Keratinocyte (primary cell): ENCODE data around the gene HYAL2. TPM values are rescaled to one million over a fixed set of nuclear protein-coding genes. Genes with fewer than 3 reads are reported as not detected.

Experiments used
- DNase-seq: peaks from one replicate; pipeline ENCODE4 v3.0.0-alpha.2; 2011; ENCODE audit warnings: low read depth, missing footprints, low spot score
- FAIRE-seq: peaks from 2 replicates; lab custom pipeline; 2011; peaks lifted over from hg19 to GRCh38; lab: Jason Lieb, UNC
- H2AFZ ChIP-seq: 2 replicates; pipeline ENCODE4 v1.6.0; 2012; ENCODE audit warnings: low read length, control low read depth, inconsistent platforms; ENCODE audit not compliant: control insufficient read depth
- H3K27ac ChIP-seq: 2 replicates; pipeline ENCODE4 v1.5.1; 2011; ENCODE audit warnings: low read length; ENCODE audit not compliant: control insufficient read depth, insufficient read depth
- H3K27me3 ChIP-seq: 3 replicates; pipeline ENCODE4 v1.6.0; 2011; ENCODE audit warnings: low read length; ENCODE audit not compliant: control insufficient read depth, insufficient read depth; ENCODE audit errors: extremely low read depth
- H3K36me3 ChIP-seq, 2 experiments: 2 replicates in 1 of 2; 3 replicates in 1 of 2; pipeline ENCODE4 v1.5.1; 2011; ENCODE audit warnings: low read length in 2 of 2, mild to moderate bottlenecking in 1 of 2; ENCODE audit not compliant: control insufficient read depth in 2 of 2, insufficient read depth in 2 of 2; ENCODE audit errors: extremely low read depth in 1 of 2
- H3K4me1 ChIP-seq: 3 replicates; pipeline ENCODE4 v1.5.1; 2011; ENCODE audit warnings: low read length; ENCODE audit not compliant: control insufficient read depth, insufficient read depth; ENCODE audit errors: extremely low read depth
- H3K4me2 ChIP-seq: 3 replicates; pipeline ENCODE4 v1.6.0; 2011; ENCODE audit warnings: low read depth, low read length; ENCODE audit not compliant: control insufficient read depth, insufficient read depth; ENCODE audit errors: extremely low read depth
- H3K4me3 ChIP-seq, 3 experiments: fragments of 200-600 bp in 1 of 3; sonication (generic) in 1 of 3; 2 replicates in 2 of 3; 3 replicates in 1 of 3; pipeline ENCODE4 v1.5.1; 2011 to 2016; ENCODE audit warnings: low read length in 3 of 3, mild to moderate bottlenecking in 3 of 3, control low read depth in 2 of 3, inconsistent platforms in 1 of 3, low read depth in 1 of 3, mixed read lengths in 1 of 3, mixed run types in 1 of 3, moderate library complexity in 1 of 3; ENCODE audit not compliant: control insufficient read depth in 2 of 3, insufficient read depth in 2 of 3; ENCODE audit errors: extremely low read depth in 1 of 3
- H3K79me2 ChIP-seq: 2 replicates; pipeline ENCODE4 v1.6.0; 2012; ENCODE audit warnings: low read length; ENCODE audit not compliant: control insufficient read depth, insufficient read depth
- H3K9ac ChIP-seq: 3 replicates; pipeline ENCODE4 v1.6.0; 2011; ENCODE audit warnings: low read length; ENCODE audit not compliant: control insufficient read depth, insufficient read depth; ENCODE audit errors: extremely low read depth
- H3K9me1 ChIP-seq: 3 replicates; pipeline ENCODE4 v1.6.0; 2011; ENCODE audit warnings: low read length; ENCODE audit not compliant: control insufficient read depth, insufficient read depth; ENCODE audit errors: extremely low read depth
- H3K9me3 ChIP-seq: 2 replicates; pipeline ENCODE4 v1.5.1; 2012; ENCODE audit warnings: low read depth, low read length; ENCODE audit not compliant: control insufficient read depth
- H4K20me1 ChIP-seq: 3 replicates; pipeline ENCODE4 v1.6.0; 2011; ENCODE audit warnings: low read length; ENCODE audit not compliant: control insufficient read depth, insufficient read depth; ENCODE audit errors: extremely low read depth
- CTCF ChIP-seq, 3 experiments: IDR thresholded peaks in 1 of 3; conservative IDR thresholded peaks in 1 of 3; optimal IDR thresholded peaks in 1 of 3; 2 replicates in 2 of 3; 3 replicates in 1 of 3; pipeline versions ENCODE3 to v1.5.1; 2011; ENCODE audit warnings: low read length in 3 of 3, mild to moderate bottlenecking in 3 of 3, moderate library complexity in 2 of 3, control low read depth in 1 of 3, inconsistent platforms in 1 of 3; ENCODE audit not compliant: insufficient read depth in 2 of 3; ENCODE audit errors: extremely low read depth in 1 of 3
- EZH2 ChIP-seq: IDR thresholded peaks from one replicate; pipeline ENCODE4 v1.6.1; 2012; ENCODE audit warnings: inconsistent platforms, mild to moderate bottlenecking, low read length, moderate library complexity
- dilution Hi-C: fragments of 300-500 bp; cut with MboI; formaldehyde crosslinking; loops from one replicate; pipeline ENCODE4 v1.7.0; 2020; ENCODE audit warnings: low sequenced_read_pairs; ENCODE audit not compliant: extremely low pct_ligation_motif_present
- polyA plus RNA-seq, 5 experiments: library from polyadenylated mRNA; depleted of rRNA in 3 of 5; stranded (reverse) in 3 of 5; stranded (forward) in 1 of 5; unstranded in 1 of 5; fragments of >200 nt; gene quantifications; 1 replicate in 1 of 5; 2 replicates in 3 of 5; 3 replicates in 1 of 5; pipeline versions ENCODE4 v1.2.1 to v1.2.3, GENCODE V29; 2011 to 2012; ENCODE audit warnings: missing spikeins in 2 of 5, low read depth in 1 of 5, low replicate concordance in 1 of 5

Gene HYAL2
- polyA plus RNA-seq, 1 donor (not counting 4 experiments of a cell fraction or from before 2014, with no cell fraction given) = 42.8 TPM

DNA sequence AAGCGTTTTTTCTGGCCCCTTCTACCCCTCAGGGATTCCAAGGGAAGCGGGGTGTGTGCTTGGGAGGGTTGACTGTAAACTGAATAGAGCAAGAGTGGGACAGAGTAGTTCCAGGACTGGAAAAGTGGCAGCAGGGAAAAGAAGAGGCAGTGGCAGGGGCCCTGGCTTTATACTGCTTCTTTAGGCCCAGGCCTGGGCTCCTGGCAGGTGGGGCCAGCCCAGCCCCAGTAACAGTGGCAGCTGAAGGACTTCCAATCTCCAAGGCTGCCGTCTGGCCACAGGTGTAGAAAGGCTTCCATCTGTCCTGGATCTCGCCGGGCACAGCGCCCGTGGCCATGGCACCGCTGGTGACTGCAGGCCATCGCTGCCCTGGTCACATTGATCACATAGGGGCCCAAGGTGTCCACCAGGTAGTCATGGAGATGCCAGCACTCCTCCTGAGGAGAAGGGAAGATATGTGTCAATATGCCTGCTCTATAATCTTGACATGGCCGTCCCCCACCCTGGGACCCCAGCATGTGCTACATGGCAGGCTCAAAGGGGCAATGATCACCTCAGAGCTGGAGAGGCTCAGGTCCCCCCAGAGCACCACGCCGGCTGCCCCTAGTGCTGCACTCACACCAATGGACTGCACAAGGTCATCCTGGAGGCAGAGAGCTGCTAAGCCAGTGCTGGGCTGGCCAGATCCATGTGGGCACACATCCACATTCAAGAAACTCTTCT is 29.3 kb downstream of the HYAL2 start:
- DNase-seq (no peak), FAIRE-seq (no peak)
- dilution Hi-C loops = no loop called here
- Histone ChIP-seq H3K9me1 (peaks cover 2% of the 10 kb centered on the region), H3K36me3 (peaks cover 21 to 29% of the 10 kb centered on the region in 2 experiments), H3K4me2 (peak overlapping the region; percentile 87), H2AFZ (peak overlapping the region; percentile 89), H3K4me3 (peak overlapping the region in 2 of 3 experiments; percentile 37 to 98), H4K20me1 (no peaks in the 10 kb centered on the region), H3K9ac (peak overlapping the region; percentile 75), H3K27me3 (no peaks in the 10 kb centered on the region), H3K79me2 (peaks cover 30% of the 10 kb centered on the region), H3K27ac (peak overlapping the region; percentile 95), H3K4me1 (peaks cover 15% of the 10 kb centered on the region), H3K9me3 (no peaks in the 10 kb centered on the region)
- TF ChIP-seq CTCF (optimal IDR thresholded peaks at IDR 0.05 in 1 of 3, IDR thresholded peaks at IDR 0.05 in 1 of 3, conservative IDR thresholded peaks at IDR 0.05 in 1 of 3; ENCODE audit: extremely low read depth in 1 of 3, insufficient read depth in 2 of 3, low read length in 3 of 3) (no peak), EZH2 (no peak)

DNA sequence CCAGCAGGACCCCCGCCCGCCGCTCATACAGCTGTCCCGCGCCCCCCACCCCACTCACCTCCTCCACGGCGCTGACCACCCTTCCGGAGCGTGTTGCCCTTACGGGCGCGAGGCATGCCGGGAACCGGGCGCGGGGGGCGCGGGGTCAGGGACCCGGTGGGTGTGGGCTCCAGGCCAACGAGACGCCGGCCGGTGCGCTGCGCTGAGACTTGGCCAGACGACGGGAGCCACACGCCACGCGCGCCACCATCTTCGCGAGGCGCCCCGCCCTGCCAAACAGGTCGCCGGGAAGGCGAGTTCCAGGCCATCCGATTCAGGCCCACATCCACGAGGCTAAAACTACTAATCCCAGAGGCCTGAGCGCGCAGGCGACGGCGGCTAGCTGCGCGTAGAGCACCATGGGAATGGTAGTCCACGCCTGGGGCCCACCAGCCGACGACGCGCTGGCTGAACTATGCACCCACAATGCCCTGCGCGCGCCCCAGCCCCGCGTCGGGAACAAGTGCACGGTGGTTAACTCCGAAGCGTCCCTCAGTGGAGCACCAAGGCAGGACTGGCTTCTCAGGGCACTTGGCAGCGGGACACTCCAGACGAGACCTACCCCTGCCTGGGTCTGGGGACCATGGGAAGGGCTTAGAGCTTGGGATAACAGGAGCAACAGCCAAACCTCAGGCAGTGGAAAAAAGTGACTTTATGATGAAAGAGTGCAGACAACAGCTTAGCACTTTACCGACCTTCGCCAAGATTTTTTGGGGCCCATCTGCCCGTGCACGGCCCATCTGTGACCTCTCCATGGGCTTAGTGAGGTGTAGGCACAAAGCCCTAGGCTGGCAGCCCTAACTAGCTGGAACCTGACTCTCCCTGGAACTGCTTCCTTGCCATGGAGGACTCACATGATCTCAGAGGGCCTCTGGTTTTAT is 30.1 kb downstream of the HYAL2 start, which contains the start of gene IFRD2:
Gene IFRD2 (minus strand): TSS at position 271 of the 920 bp plus-strand sequence. CDS start 155 bp downstream, at position 116.
- dilution Hi-C loops = no loop called here
- peak within 1 kb of the TSS; percentile 99 for H3K9ac ChIP-seq
- no peak for DNase-seq
- peaks cover 29 to 37% of the 10 kb centered on the region in 2 experiments for H3K36me3 ChIP-seq
- peaks cover 29% of the 10 kb centered on the region for H3K79me2 ChIP-seq
- peak within 1 kb of the TSS; percentile 95 for H3K27ac ChIP-seq
- peak; percentile 86 for FAIRE-seq
- no peaks in the 10 kb centered on the region for H3K27me3 ChIP-seq
- peak within 1 kb of the TSS; percentile 89 for H2AFZ ChIP-seq
- H4K20me1 ChIP-seq = no peaks in the 10 kb centered on the region
- H3K9me3 ChIP-seq = no peaks in the 10 kb centered on the region
- peak within 1 kb of the TSS; percentile 79 to 98 (median 82) for H3K4me3 ChIP-seq
- no peak for TF ChIP-seq CTCF (optimal IDR thresholded peaks at IDR 0.05 in 1 of 3, IDR thresholded peaks at IDR 0.05 in 1 of 3, conservative IDR thresholded peaks at IDR 0.05 in 1 of 3; ENCODE audit: extremely low read depth in 1 of 3, insufficient read depth in 2 of 3, low read length in 3 of 3)
- TF ChIP-seq EZH2 = no peak
- H3K4me1 ChIP-seq = peaks cover 12% of the 10 kb centered on the region
- no peaks in the 10 kb centered on the region for H3K9me1 ChIP-seq
- peak within 1 kb of the TSS; percentile 94 for H3K4me2 ChIP-seq
